SK-N-SH treated with all-trans-retinoic acid at 6 μM for 48 hours (cell line): Measurements from ENCODE around the gene GTPBP8.

ENCODE experiments used
- CREB5 ChIP-seq: fragments of 250-450 bp; sonication (Bioruptor Pico); IDR thresholded peaks from 2 replicates; pipeline ENCODE4 v1.5.1; 2020; ENCODE audit warnings: low read depth, mild to moderate bottlenecking, moderate library complexity
- ESRRG ChIP-seq: fragments of 250-450 bp; sonication (Bioruptor Pico); IDR thresholded peaks from 2 replicates; pipeline ENCODE4 v1.6.1; 2021; ENCODE audit warnings: mild to moderate bottlenecking
- ZFP3 ChIP-seq: fragments of 250-450 bp; sonication (Bioruptor Pico); IDR thresholded peaks from 2 replicates; pipeline ENCODE4 v1.5.0; 2020; ENCODE audit warnings: mild to moderate bottlenecking, moderate library complexity

DNA sequence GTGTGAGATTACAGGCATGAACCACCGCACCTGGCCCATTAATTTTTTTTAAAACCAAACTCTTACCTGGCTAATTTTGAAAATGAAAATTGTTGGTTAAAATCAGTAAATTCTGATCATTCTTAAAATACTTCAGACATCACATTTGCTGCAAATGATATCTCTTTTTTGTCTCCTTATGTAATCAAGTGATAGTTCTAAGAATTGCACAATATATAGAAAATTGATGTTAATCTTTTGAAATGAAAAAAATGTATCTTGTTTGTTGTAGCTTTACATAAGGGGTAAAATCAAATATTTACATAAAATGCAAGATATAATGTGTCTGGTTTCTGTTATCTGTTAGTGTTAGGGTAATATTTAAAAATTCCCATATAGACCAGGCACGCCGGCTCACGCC is 5.0 kb downstream of the GTPBP8 start:
- TF ChIP-seq ESRRG (CRISPR knock-in tag): no peak
- no peak for TF ChIP-seq CREB5 (CRISPR knock-in tag)
- TF ChIP-seq ZFP3 (CRISPR knock-in tag): no peak
